GM06990 (cell line): Measurements from ENCODE around the gene XRCC4.

Experiments
- DNase-seq: peaks from one replicate; pipeline ENCODE4 v3.0.0-alpha.2; 2011; ENCODE audit not compliant: insufficient read length; ENCODE audit errors: extremely low read depth
- H3K27me3 ChIP-seq: replicated peaks from 2 replicates; pipeline ENCODE4 v1.6.0; 2011; ENCODE audit warnings: low read length; ENCODE audit not compliant: control insufficient read depth, insufficient read depth
- H3K36me3 ChIP-seq: 2 replicates; pipeline ENCODE4 v1.5.1; 2011; ENCODE audit warnings: low read length; ENCODE audit not compliant: control insufficient read depth, insufficient read depth
- H3K4me3 ChIP-seq: replicated peaks from 2 replicates; pipeline ENCODE4 v1.5.1; 2011; ENCODE audit warnings: low read depth, mild to moderate bottlenecking, control low read depth, low read length
- CTCF ChIP-seq: IDR thresholded peaks from 2 replicates; pipeline ENCODE4 v1.5.1; 2011; ENCODE audit warnings: low read length, control low read depth, mild to moderate bottlenecking, inconsistent platforms; ENCODE audit not compliant: insufficient read depth, poor library complexity, severe bottlenecking

Gene XRCC4

GRCh38 chr5:83220331-83220730 is 143.0 kb downstream of the XRCC4 start:
- no peaks in the 10 kb centered on the region for H3K27me3 ChIP-seq
- H3K4me3 ChIP-seq, result no peak overlapping the region
- DNase-seq, result no peak
- no peak for TF ChIP-seq CTCF
- H3K36me3 ChIP-seq, result no peaks in the 10 kb centered on the region

DNA sequence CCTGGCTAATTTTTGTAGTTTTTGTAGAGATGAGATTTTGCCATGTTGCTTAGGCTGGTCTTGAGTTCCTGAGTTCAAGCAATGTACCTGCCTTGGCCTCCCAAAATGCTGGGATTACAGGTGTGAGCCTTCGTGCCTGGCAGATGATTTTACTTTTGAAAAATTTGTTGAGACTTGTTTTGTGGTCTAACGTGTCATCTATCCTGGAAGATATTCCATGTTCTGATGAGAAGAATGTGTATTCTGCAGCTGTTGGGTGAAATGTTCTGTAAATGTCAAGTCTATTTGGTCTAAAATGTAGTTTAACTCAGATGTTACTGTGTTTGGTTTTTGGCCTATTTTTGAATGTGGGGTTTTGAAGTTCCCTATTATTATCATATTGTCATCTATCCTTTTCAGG is 145.6 kb downstream of the XRCC4 start:
- Histone ChIP-seq H3K36me3 (no peaks in the 10 kb centered on the region), H3K4me3 (no peak overlapping the region), H3K27me3 (no peaks in the 10 kb centered on the region)
- no peak for DNase-seq
- no peak for TF ChIP-seq CTCF

GRCh38 chr5:83227611-83228010 is 150.3 kb downstream of the XRCC4 start:
- TF ChIP-seq CTCF, result no peak

GRCh38 chr5:83230511-83230910 is 153.2 kb downstream of the XRCC4 start:
- Histone ChIP-seq H3K36me3 (no peaks in the 10 kb centered on the region), H3K27me3 (no peaks in the 10 kb centered on the region), H3K4me3 (no peak overlapping the region)
- no peak for DNase-seq
- no peak for TF ChIP-seq CTCF

More at GRCh38 chr5:83227611-83228010, 150.3 kb downstream of the XRCC4 start:
- no peak for DNase-seq
- Histone ChIP-seq H3K4me3 (no peak overlapping the region), H3K36me3 (no peaks in the 10 kb centered on the region), H3K27me3 (no peaks in the 10 kb centered on the region)

DNA sequence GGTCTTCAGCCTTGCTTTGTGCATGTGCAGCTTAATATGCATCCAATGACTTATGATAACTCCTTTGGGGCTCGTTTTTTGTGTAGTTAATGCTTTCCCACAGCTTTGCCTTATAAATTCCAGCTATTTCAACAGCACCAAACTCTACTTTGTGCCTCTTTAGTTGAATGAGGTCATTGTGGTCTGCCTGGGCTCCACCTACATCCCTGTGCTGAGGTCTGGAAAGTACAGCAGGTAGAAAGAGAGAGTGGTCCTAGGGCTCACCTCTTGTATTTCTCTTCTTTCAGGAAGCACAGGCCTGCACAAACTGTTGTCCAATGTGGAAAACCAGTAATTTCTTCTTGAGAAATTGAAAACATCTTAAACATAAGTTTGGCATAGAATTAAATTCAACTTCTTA is 167.2 kb downstream of the XRCC4 start:
- no peak for TF ChIP-seq CTCF
- Histone ChIP-seq H3K27me3 (no peaks in the 10 kb centered on the region), H3K4me3 (no peak overlapping the region), H3K36me3 (no peaks in the 10 kb centered on the region)
- DNase-seq, result no peak

DNA sequence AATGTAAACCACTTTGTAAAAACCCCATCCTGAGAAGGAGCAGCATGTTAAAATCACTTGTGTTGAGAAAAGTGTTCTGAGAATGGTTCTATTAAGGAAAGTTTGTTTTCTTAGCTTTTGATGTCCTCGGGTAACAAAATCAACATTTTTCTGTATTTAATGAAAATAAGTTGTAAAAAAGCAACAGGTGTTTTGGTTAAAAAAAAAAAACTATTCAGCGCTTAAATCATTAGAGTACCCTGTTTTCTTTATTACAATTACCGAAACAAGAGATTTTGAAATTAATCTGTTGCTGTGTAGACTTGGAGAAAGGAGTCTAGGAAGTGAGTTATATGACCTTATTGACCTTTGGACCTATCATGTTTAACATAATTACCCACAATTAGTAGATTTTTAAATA is 167.7 kb downstream of the XRCC4 start:
- no peak for TF ChIP-seq CTCF

More for the DNA sequence above, 167.7 kb downstream of the XRCC4 start:
- no peak overlapping the region for H3K4me3 ChIP-seq
- no peak for DNase-seq
- no peaks in the 10 kb centered on the region for H3K27me3 ChIP-seq
- no peaks in the 10 kb centered on the region for H3K36me3 ChIP-seq
